HL-60/S4 treated with retinoic acid at 250 ng/mL for 4 days and 3 days (cell line): ENCODE measurements around the gene ARHGAP11A.

ENCODE experiments used
- in situ Hi-C: fragments of 300-500 bp; cut with MboI; formaldehyde crosslinking; loops from 2 replicates; pipeline ENCODE4 v1.7.0; 2022; ENCODE audit warnings: low sequenced_read_pairs

The ARHGAP11A gene

DNA sequence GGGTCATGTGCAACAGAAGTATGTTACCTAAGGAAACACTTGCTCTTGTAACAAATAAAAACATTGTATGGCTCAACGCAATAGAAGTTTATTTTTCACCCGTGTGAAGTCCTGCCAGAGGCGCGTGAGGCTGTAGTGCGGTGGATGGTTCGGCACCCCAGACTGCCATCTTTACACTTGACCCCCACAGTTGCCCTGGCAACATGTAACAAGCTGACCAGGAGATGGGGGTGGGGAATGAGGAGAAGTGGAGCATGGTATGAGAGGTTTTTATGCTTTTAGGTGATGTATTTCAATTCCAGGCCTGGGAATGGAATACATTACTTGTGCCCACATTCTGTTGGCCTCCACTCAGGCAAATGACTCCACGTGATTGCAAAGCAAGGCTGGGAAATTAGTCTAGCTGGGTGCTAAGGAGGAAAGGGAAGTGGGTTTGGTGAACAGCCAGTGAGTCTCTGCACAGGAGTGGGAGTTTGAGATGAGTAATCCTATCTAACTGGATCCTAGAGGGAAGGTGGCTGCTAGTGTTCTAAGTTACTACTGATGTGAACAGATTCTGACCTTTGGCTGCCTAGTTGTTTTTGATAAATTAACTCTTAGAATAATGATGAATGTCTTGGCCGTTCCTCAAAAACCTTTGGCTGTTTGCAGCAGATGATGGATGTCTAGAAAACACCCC, 68.7 kb downstream of the ARHGAP11A start:
- in situ Hi-C loops = no loop called here

DNA sequence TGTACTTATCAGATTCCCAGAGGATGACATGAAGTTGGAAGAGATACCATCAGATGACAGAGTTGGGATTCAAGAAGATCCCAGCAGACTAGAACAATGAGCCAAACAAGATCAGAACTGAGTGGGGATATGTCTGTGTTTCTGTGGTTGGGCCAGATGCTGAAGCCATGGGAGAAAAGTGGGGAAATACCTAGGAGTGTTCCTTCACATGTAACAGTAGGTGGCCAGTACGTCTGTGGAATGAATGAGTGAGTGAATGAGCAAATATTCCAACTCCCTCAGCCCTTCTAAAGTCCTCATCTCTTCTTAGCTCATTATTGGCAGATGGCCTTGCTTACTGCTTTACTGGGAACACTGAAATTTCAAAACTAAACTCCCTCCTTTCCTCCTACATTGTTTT, 70.3 kb downstream of the ARHGAP11A start:
- in situ Hi-C loops = no loop called here

DNA sequence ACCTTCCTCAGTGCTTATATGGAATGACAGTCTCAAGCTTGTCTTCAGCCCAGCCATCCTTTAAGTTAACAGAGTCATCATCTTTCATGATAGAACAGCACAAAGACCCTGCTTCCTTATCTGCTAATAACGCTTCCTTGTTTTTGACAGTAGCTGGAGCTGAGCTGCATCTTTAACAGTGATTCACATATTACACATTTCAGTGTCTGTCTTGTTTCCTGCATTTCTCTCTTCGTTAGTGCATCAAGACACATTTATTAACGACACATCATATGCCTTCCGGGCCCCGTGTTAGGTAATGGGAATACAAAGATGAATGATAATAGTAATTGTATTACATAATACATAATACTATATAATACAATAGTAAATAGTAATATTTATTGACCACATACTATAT, 72.3 kb downstream of the ARHGAP11A start:
- in situ Hi-C loops = no loop called here

DNA sequence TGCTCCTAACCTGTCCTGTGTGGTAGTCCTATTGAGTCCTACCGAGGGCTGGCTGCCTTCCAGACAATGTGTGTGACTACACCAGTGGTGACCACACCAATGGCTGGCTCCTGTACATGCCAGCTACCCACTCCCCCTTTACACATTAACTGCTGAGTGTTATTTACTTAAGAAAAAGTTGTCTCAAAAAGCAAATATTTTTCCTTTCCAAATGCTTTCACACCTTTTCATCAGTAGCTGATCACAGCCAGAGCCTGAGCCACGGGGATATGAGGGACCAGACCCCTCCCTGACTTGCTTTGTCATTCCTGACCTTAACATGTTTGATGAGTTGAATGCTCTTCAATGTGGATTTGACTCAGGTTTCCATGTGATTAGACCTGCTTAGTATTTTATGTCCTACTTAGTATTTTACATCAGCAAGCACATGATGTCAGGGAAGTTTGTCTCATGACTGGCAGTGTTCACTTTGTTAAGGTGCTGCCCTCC, 72.9 kb downstream of the ARHGAP11A start:
- in situ Hi-C loops = no loop called here
